Testis (tissue), 2 donors: ENCODE data around the gene FHAD1.

Source experiments
- CTCF ChIP-seq, 3 experiments: fragments of 450-650 bp in 2 of 3; fragments of 200-600 bp in 1 of 3; sonication (generic) in 1 of 3; IDR thresholded peaks; one replicate each; pipeline ENCODE4 v1.5.1; 2016 to 2019; ENCODE audit warnings: antibody characterized with exemption in 3 of 3, mild to moderate bottlenecking in 2 of 3, moderate library complexity in 1 of 3
- POLR2A ChIP-seq: fragments of 450-650 bp; IDR thresholded peaks from one replicate; pipeline ENCODE4 v1.6.1; 2017; ENCODE audit warnings: antibody characterized with exemption, mild to moderate bottlenecking, moderate library complexity

GRCh38 chr1:15341228-15341627, 94.2 kb downstream of the FHAD1 start:
- TF ChIP-seq CTCF (IDR thresholded peaks at IDR 0.05) (no peak), POLR2A (no peak)
